Left cardiac atrium (tissue), 4 donors: Measurements from ENCODE around the gene RUFY1. TPM values are rescaled to one million over a fixed set of nuclear protein-coding genes. Genes with fewer than 3 reads are reported as not detected.
"Not testable (repeated sequence)": the region's sequence is repeated elsewhere in the genome, so short reads cannot be mapped to it uniquely, and the experiment has no call there.

ENCODE experiments used
- ATAC-seq, 2 donors: fragments of 200-7000 bp; cut with Tn5 transposase; one replicate each; pipeline ENCODE4 v1.9.1; 2020; ENCODE audit warnings: mild to moderate bottlenecking in 2 of 2, moderate library complexity in 2 of 2
- DNase-seq: peaks from one replicate; pipeline ENCODE4 v3.0.0-alpha.2; 2020
- intact Hi-C, 2 donors: fragments of 100-400 bp; cut with DNase I; formaldehyde crosslinking; loops; one replicate each; pipeline versions ENCODE4 v1.14.1 to v1.15.1; 2022 to 2023
- total RNA-seq, 2 donors: library from RNA; stranded (reverse); fragmentation: NEBNext Ultra II Directional; extraction: Animal tissue kit (Norgen Biotek cat#: 25700); gene quantifications; one replicate each; pipeline ENCODE4 v1.2.1, GENCODE V29; 2021
- donor health status: DM: no; HTN: yes; CAD: no.
- donor health status: DM: no; HTN: yes; CAD: no; lungs with severe emphysema.
- donor health status: DM: yes; HTN: yes; CAD: no.
- donor health status: Dilated cardiomyopathy.

The RUFY1 gene
- total RNA-seq, 2 donors from 2014 or later = 22.9 to 26.3 TPM

GRCh38 chr5:179617930-179618329 lies 67.6 kb downstream of the RUFY1 start:
- DNase-seq (no peak), ATAC-seq (no peak)
- intact Hi-C loops = no loop called here

DNA sequence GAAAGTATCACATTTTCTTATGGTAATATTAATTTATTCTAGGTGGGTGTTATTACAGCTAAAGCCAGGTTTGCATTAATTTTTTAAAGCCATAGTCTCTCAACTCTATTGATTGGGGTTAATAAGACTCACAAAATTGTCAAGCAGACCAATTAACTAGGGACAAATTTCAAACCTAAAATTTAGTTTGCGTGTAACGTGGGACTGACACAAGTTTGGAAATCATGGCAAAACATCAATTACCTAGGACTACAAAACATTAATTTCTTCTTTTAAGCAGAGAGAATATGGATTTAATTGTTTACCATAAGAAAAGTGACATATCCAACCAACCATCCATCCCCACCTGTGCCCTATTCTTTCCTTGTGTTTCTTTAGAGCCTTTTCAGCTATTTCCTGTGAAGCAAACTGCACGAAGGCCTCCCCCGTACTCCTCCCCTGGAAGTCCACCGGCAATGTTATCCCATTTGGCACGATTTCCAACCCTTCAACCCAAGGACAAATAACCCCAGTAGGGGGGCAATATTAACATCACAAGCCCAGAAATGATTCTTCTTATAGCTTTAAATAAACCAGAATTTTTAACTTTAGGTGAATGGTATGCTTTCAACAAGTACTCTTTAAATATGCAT lies 68.7 kb downstream of the RUFY1 start:
- ATAC-seq (no peak), DNase-seq (no peak)
- intact Hi-C loops = no loop called here

- no peak for DNase-seq
- no peak for ATAC-seq
- intact Hi-C loops = no loop called here
Measured at GRCh38 chr5:179619776-179620175, 69.4 kb downstream of the RUFY1 start.

DNA sequence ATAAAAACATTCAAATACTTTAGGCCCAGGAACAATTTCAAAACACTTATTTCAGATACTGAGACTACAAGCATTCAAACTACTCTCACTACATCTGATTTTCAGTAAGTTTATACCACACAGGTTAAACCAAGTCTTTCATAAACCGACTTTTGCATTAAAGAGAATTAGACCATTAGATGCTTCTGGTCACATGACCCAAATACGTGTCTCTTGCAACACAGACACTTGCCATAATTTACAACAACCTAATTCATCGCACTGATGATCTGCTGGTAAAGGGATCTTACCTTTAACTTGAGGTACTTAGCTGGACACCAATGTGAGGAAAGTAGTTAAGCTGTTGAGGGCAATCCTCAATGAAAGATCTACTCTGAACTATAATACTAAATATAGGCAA lies 69.9 kb downstream of the RUFY1 start:
- no peak for ATAC-seq
- intact Hi-C loops = no loop called here
- no peak for DNase-seq

DNA sequence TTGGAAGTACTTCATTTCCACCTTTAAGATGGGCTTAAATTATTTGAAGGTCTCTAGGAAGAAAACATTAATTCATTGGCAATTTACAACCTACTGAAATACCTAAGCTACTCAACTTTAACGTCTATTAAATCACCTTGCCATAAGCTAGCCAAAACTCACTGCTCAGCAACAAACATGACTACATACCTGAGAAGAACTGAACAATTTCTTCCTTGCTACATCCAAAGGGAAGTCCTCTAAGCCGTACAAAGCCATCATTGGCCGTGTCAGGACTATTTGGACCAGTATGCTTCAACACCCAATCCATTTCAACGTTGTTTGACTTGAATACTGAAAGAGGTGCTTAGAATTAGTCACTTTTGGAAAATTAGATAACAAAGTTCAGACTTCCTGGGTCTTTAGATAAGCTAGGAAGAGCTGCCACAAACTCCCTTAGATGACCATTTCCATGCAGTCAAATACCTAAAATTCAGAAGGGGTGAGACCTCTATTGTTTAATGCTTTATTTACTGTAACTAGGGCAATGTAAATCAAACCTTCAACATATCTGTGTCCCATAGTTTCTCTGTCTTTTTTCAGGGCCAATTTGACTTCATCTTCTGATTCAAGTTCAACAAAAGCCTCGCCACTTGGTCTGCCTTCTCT lies 70.5 kb downstream of the RUFY1 start:
- DNase-seq = no peak
- intact Hi-C loops = no loop called here

GRCh38 chr5:179621551-179622214 lies 71.3 kb downstream of the RUFY1 start:
- ATAC-seq (no peak), DNase-seq (no peak)
- intact Hi-C loops = no loop called here

More for the DNA sequence above, 70.5 kb downstream of the RUFY1 start:
- no peak for ATAC-seq

- DNase-seq (peak; percentile 98), ATAC-seq (peak; percentile 89 to 92)
- intact Hi-C loops = no loop called here
Measured at GRCh38 chr5:179623003-179623905, 72.9 kb downstream of the RUFY1 start, which contains the start of gene HNRNPH1. HNRNPH1 (minus strand) TSS chr5:179623671; CDS start chr5:179623133, 538 bp downstream.

DNA sequence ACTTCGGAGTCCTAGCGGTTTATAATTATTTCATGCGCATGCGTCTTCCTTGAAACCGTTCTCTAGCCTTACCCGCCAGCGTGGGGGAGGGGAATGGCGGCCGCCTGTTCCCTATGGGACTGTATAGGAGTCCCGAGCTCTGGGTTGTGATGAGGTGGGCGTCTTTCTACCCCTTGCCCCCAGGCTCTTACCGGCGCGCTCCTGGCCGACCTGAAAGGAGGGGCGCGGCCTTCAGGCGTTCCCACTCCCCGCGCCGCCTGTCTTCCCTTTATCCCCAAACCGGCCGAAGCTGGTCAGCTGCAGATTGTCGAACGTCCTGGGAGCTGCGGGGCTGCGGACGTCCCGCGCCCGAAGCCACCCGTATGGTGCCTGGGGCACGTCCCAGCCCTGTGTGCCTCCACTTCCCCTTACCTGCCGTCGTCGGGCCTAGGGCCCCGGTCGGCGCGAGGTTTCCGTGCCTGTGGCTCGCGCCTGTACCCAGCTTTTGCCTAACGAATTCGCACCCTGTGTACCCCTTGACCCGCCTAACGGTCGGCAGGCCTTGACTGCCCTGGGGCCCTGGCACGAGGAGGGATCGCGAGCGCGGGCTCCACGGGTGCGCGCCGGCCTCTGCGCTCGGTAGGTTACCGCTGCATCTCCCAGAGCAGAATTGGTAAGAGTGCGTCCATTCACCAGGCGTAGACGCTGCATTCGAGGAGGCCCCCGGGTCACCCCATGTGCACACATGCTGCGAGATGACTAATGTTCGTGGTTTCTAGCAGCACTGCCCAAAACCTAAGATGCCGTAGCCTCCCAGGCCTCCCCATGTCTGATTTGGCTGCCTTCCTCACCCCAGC lies 73.8 kb downstream of the RUFY1 start:
- DNase-seq = peak; percentile 60
- intact Hi-C loops = no loop called here
- peak; percentile 17 to 26 for ATAC-seq

GRCh38 chr5:179624841-179625271 lies 74.5 kb downstream of the RUFY1 start:
- no peak for DNase-seq
- intact Hi-C loops = no loop called here

GRCh38 chr5:179633501-179634369 lies 83.4 kb downstream of the RUFY1 start:
- DNase-seq, ATAC-seq, intact Hi-C loops: not testable (repeated sequence)

More at GRCh38 chr5:179624841-179625271, 74.5 kb downstream of the RUFY1 start:
- no peak for ATAC-seq

DNA sequence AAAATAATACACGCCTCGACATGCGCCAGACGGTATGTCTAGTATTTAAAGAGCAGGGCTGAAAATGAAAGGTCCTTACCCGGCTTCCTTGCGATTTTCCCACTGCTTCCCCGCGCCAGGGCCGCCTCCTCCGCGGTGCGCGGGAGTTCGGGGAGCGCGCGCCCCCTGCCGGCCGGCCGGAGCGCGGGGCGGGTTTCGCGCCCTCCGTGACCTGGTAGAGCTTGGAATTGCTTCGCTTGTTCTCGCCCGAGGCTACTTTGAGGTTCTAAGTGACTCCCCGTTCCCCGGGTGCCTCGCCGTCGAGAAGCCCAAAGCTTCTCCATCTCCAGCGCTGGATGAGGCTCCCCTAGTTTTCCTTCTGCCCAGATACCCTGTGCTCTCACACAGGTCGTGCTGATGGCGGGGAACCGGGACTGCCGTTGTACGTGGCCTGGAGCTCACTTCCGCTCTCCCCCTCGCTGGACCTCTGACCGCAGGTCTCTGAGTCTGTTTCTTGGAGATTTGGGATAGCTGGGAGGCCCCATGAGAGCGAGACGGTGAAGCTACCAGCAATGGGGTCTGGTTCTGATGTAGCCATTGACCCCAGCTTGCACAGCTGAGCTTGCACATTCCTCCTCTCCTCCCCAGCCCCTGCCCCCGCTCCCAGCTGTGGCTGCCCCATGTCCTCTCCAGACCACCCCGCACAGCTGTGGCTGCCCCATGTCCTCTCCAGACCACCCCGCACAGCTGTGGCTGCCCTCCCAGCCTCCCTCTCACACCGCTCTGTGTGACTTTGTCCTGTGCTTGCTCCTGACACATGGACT lies 84.2 kb downstream of the RUFY1 start:
- DNase-seq, intact Hi-C loops: not testable (repeated sequence)

DNA sequence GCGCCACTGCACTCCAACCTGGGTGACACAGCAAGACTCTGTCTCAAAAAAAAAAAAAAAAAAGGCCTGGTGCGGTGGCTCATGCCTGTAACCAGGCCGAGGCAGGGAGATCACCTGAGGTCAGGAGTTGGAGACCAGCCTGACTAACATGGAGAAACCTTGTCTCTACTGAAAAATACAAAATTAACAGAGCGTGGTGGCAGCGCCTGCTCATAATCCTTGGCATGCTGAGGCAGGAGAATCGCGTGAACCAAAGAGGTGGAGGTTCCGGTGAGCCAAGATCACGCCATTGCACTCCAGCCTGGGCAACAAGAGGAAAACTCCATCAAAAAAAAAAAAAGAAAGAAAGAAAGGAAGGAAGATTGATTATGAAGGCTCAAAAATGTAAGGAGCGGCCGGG lies 88.9 kb downstream of the RUFY1 start:
- intact Hi-C loops, ATAC-seq, DNase-seq: not testable (repeated sequence)

More for the DNA sequence above, 84.2 kb downstream of the RUFY1 start:
- ATAC-seq = peak; percentile 96 to 98

DNA sequence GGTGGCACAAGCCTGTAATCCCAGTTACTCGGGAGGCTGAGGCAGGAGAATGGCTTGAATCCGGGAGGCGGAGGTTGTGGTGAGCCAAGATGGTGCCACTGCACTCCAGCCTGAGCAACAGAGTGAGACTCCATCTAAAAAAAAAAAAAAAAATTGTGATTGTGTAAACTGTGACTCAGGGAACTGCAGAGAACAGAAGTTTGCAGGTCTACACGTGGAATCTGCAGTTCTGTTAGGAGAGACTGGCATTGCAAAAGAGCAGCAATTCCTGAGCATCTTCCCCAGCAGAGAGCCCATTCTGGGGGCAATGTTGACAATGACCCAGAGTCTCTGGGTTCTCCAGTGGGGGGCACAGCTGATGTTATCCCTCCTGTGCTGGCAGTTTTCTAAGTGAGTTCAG lies 91.4 kb downstream of the RUFY1 start:
- DNase-seq, ATAC-seq, intact Hi-C loops: not testable (repeated sequence)

DNA sequence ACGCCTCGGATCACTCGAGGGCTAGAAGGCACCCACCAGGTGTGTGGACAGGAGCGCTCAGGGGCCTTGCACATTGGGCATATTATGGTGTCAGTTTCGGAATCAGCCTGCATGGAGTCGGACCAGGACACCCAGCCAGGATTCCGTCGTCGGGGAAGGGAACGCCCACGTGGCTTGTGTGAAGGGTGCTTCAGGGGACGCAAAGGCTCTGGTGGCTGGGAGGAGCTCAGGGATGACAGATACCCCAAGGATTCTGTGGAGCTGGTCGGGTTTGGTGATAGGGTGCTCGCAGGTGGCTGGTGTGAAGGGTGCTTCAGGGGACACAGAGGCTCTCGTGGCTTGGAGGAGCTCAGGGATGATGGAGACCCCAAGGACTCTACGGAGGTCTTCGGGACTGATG lies 92.3 kb downstream of the RUFY1 start:
- ATAC-seq, intact Hi-C loops, DNase-seq: not testable (repeated sequence)

DNA sequence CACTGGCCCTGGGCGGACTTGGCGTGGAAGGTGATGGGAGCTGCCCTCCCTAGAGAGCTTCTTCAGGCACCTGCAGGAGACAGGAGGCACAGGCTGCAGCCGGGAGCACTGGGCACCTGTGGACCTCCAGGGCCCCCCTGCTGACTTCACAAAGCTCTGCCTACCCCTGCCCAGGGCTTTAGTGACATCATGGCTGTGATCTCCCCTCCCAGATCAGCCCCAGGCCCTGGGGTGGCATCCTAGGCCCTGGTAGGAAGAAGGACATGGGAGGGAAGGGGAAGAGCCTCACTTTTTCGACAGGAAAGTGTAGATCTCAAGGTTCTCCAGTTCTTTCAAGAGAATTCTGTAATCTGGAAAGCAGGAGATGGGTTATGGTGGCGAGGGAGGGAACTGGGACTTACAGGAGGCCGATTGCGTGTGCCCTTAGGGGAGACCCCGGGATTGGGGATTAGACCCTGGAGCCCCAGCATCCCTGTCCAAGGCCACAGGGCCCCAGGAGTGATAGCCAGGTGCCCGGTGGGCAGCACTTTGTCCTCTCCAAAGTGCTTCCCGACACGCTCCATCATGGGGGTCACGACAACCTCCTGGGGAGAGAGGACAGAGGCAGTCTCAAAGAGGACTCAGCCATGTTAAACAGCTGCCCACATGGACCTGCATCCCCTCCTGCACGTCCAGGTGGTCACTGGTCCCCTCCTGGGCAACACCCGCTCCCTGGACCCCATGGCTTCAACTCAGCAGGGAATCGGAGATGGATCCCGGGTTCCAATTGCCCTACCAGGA lies 93.0 kb downstream of the RUFY1 start:
- ATAC-seq, DNase-seq, intact Hi-C loops: not testable (repeated sequence)

GRCh38 chr5:179644766-179645165 lies 94.4 kb downstream of the RUFY1 start:
- DNase-seq, intact Hi-C loops, ATAC-seq: not testable (repeated sequence)
